ENCODE measurements around the gene C1QTNF9. TPM values are rescaled to one million over a fixed set of nuclear protein-coding genes. Genes with fewer than 3 reads are reported as not detected.
"Not testable (repeated sequence)": the region's sequence is repeated elsewhere in the genome, so short reads cannot be mapped to it uniquely, and the experiment has no call there.

Gene C1QTNF9
- total RNA-seq, 3 donors from 2014 or later = 0.38 to 0.54 TPM; not detected in 1

DNA sequence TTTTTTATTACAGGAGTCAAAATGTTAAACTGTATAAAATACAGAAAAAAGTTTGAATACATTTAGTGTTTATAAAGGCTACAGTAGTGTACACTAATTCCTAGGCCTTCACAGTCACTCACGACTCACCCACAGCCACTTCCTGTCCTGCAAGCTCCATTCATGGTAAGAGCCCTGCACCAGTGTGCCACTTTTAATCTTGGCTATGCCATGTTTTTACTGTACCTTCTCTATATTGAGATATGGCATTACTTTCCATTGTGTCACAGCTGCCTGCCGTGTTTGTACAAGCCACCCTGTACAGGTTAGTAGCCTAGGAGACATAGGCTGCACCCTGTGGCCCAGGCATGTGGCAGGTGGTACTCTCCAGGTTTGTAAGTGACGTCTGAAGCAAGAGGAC, 32.1 kb downstream of the C1QTNF9 start:
- H3K4me1 ChIP-seq (ENCODE audit: low read depth) = no peaks in the 10 kb centered on the region
- TF ChIP-seq, protein P1, sequence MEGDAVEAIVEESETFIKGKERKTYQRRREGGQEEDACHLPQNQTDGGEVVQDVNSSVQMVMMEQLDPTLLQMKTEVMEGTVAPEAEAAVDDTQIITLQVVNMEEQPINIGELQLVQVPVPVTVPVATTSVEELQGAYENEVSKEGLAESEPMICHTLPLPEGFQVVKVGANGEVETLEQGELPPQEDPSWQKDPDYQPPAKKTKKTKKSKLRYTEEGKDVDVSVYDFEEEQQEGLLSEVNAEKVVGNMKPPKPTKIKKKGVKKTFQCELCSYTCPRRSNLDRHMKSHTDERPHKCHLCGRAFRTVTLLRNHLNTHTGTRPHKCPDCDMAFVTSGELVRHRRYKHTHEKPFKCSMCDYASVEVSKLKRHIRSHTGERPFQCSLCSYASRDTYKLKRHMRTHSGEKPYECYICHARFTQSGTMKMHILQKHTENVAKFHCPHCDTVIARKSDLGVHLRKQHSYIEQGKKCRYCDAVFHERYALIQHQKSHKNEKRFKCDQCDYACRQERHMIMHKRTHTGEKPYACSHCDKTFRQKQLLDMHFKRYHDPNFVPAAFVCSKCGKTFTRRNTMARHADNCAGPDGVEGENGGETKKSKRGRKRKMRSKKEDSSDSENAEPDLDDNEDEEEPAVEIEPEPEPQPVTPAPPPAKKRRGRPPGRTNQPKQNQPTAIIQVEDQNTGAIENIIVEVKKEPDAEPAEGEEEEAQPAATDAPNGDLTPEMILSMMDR (IDR thresholded peaks at IDR 0.05) = no peak
- DNase-seq = no peak
- H3K4me3 ChIP-seq = no peak overlapping the region
- H3K36me3 ChIP-seq (ENCODE audit: low read depth) = no peaks in the 10 kb centered on the region
- ATAC-seq = peak; percentile 59
- H3K9me3 ChIP-seq = no peaks in the 10 kb centered on the region
- intact Hi-C loops (cut with DNase I, micrococcal nuclease) = no loop called here

DNA sequence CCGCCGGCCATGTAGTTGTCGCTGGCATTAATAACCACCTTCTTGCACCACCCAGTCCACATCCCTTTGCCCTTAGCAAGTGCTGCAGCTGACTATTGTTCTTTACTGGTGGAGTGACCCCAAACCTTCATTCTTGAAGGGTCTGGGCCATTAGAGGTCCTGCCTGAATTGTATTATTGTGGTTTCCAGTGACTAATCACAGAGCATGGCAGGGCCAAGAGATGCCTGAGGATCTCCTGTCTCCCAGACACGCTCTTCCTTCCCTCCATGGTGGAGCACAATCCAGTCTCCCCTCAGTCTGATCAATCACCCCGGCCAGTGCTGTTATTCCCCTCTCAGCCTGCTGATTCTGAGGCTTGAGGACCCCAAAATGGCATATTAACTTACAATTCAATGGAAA, 39.0 kb downstream of the C1QTNF9 start:
- DNase-seq = peak in 1 of 3 donors; percentile 33
- Histone ChIP-seq H3K9me3 (no peaks in the 10 kb centered on the region), H3K36me3 (ENCODE audit: low read depth) (no peaks in the 10 kb centered on the region), H3K4me1 (ENCODE audit: low read depth) (peaks cover 22% of the 10 kb centered on the region), H3K4me3 (no peak overlapping the region)
- intact Hi-C loops (cut with DNase I, micrococcal nuclease) = no loop called here
- ATAC-seq = peak; percentile 24
- TF ChIP-seq, protein P1 (IDR thresholded peaks at IDR 0.05) = no peak

DNA sequence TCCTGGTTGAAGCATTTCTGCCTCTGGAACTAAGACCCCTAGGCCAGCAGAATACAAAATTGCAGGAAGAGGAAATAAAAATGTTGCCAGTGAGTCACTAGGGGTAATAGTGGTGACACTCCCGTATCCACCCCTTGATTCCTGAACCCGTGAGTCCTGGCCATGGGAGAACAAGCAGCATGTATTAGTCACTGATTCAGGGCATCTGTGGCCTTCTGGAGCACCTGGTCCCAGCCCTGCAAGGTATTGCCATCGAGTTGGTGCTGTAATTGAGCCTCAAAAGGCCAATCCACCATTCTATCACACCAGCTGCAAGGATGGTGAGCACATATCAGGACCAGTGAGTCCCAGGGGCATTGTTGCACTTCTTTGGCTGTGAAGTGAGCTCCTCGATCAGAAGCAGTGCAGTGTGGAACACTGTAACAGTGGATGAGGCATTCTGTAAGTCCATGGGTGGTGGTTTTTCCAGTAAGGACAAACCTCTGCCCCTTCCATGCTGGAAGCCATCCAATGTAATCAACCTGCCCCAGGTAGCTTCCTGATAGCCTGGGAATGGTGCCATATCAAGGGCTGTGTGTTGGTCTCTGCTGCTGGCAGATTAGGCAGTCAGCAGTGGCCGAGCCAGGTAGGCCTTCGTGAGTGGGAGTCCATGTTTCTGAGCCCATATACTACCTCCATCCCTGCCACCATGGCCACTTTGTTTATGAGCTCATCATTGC, 39.6 kb downstream of the C1QTNF9 start:
- H3K36me3 ChIP-seq (ENCODE audit: low read depth) = no peaks in the 10 kb centered on the region
- TF ChIP-seq, protein P1 (IDR thresholded peaks at IDR 0.05) = no peak
- intact Hi-C loops (cut with DNase I, micrococcal nuclease) = no loop called here
- no peaks in the 10 kb centered on the region for H3K9me3 ChIP-seq
- H3K4me1 ChIP-seq (ENCODE audit: low read depth) = peaks cover 22% of the 10 kb centered on the region
- ATAC-seq (peak; percentile 92), DNase-seq (peak; percentile 72 to 92 (median 76))
- H3K4me3 ChIP-seq = no peak overlapping the region

DNA sequence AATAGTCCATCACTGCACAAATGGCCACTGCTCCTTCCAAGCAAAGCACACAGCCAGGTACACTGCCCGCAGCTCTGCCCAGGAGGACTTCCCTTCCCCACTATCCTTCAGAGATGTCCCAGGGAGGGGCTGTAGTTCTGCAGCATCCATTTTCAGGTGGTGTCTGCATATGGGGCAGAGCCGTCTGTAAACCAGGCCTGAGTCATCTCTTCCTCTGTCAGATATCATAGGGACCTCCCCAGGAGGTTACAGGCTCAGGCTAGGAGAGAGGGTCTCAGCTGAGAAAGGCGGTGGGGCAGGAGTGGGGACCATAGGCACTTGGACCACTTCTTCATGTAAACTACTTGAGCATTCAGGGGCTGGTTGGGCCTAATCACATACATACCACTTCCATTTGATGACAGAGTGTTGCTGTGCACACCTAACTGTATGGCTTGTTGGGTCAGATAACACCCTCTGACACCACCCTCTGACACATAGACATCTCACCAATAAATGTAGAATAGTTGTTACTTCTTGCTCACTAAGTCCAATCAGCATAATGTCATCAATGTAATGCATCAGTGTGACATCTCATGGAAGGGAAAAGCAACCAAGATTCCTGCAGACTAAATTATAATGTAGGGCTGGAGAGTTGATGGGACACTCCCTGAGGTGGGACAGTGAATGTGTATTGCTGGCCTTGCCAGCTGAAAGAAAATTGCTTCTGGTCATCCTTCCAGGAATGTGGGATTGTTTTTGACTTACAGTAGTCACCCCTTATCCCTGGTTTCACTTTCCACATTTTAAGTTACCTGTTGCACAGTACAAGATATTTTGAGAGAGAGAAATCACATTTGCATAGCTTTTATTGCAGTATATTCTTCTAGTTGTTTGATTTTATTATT, 40.6 kb downstream of the C1QTNF9 start:
- ATAC-seq = peak; percentile 58
- H3K4me1 ChIP-seq (ENCODE audit: low read depth) = peaks cover 22% of the 10 kb centered on the region
- intact Hi-C loops (cut with DNase I, micrococcal nuclease) = loop anchor here in 1 of 2 donors (10.0 kb wide), 1 partner anchor 1415 kb away; no protein-coding TSS in a partner anchor
- not testable (repeated sequence) for H3K9me3 ChIP-seq; H3K4me3 ChIP-seq; H3K36me3 ChIP-seq (ENCODE audit: low read depth)
- peak in 1 of 3 donors; percentile 30 for DNase-seq

DNA sequence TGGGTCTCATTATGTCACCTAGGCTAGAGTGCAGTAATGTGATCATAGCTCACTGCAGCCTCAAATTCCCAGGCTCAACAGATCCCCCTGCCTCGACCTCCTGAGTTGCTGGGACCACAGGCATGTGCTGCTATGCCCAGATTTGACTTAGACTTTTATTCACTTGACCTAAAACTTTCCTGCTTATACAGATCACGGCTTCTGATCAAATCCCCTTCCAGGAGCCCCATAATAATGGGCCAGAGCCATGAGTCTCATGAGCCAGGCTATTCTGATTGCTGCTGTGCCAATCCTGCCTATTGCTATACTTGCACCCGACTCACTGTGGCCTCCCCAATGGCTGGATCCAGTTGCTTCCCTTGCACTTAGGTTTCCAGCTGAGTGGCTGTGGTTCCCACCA, 42.0 kb downstream of the C1QTNF9 start:
- intact Hi-C loops (cut with DNase I, micrococcal nuclease) = loop anchor here in 1 of 2 donors (10.0 kb wide), 1 partner anchor 1417 kb away; no protein-coding TSS in a partner anchor
- Histone ChIP-seq H3K4me1 (ENCODE audit: low read depth) (peaks cover 22% of the 10 kb centered on the region), H3K36me3 (ENCODE audit: low read depth) (no peaks in the 10 kb centered on the region), H3K4me3 (no peak overlapping the region), H3K9me3 (no peaks in the 10 kb centered on the region)
- TF ChIP-seq, protein P1 (IDR thresholded peaks at IDR 0.05) = no peak
- DNase-seq = no peak
- ATAC-seq = no peak

DNA sequence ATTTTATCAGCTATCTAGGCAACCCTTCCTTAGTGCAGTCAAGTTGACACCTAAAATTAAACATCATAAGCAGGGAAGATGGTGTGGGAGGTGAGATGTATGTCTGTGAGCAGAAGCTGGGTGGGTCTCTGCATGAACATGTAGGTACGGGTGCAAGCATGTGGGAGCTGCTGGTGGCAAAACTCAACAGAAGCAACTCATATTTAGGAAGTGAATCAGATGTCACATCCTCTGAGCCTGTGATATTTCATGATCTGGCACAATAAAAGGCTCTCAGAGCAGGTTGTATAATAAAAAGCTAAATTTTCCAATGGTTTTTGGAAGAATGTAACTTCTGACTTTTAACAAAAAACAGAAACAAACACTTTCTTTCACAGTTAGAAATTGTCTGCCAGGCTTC, 44.4 kb downstream of the C1QTNF9 start:
- intact Hi-C loops (cut with DNase I, micrococcal nuclease) = loop anchor here in 1 of 2 donors (10.0 kb wide), 1 partner anchor 1419 kb away; no protein-coding TSS in a partner anchor
- no peak for ATAC-seq
- Histone ChIP-seq H3K4me3 (no peak overlapping the region), H3K4me1 (ENCODE audit: low read depth) (peaks cover 18% of the 10 kb centered on the region), H3K9me3 (no peaks in the 10 kb centered on the region), H3K36me3 (ENCODE audit: low read depth) (no peaks in the 10 kb centered on the region)
- DNase-seq = no peak
- TF ChIP-seq, protein P1 (IDR thresholded peaks at IDR 0.05) = no peak
